Skeletal muscle tissue (tissue), 4 donors: ENCODE results near the gene JAG2. TPM values are rescaled to one million over a fixed set of nuclear protein-coding genes. Genes with fewer than 3 reads are reported as not detected.

ENCODE experiments used
- H3K27ac ChIP-seq: one replicate; pipeline ENCODE4 v1.7.0; 2013; ENCODE audit warnings: mild to moderate bottlenecking, low read depth, low read length, inconsistent platforms
- H3K27me3 ChIP-seq, 3 donors: one replicate each; pipeline ENCODE4 v1.7.0; 2013; ENCODE audit warnings: low read length in 3 of 3; ENCODE audit not compliant: control insufficient read depth in 3 of 3, insufficient read depth in 3 of 3
- H3K36me3 ChIP-seq, 3 donors: one replicate each; pipeline ENCODE4 v1.7.0; 2013; ENCODE audit warnings: low read length in 3 of 3; ENCODE audit not compliant: control insufficient read depth in 3 of 3, insufficient read depth in 3 of 3
- H3K4me1 ChIP-seq, 3 donors: one replicate each; pipeline ENCODE4 v1.7.0; 2013; ENCODE audit warnings: low read length in 3 of 3, mild to moderate bottlenecking in 3 of 3; ENCODE audit not compliant: control insufficient read depth in 3 of 3, insufficient read depth in 3 of 3
- H3K4me3 ChIP-seq, 3 donors: one replicate each; pipeline ENCODE4 v1.7.0; 2013; ENCODE audit warnings: low read length in 3 of 3
- H3K9ac ChIP-seq, 3 donors: one replicate each; pipeline ENCODE4 v1.7.0; 2013; ENCODE audit warnings: low read length in 3 of 3, mild to moderate bottlenecking in 3 of 3, moderate library complexity in 2 of 3, low read depth in 1 of 3
- H3K9me3 ChIP-seq, 3 donors: one replicate each; pipeline ENCODE4 v1.7.0; 2013; ENCODE audit warnings: low read length in 3 of 3; ENCODE audit not compliant: control insufficient read depth in 3 of 3
- total RNA-seq: library from RNA; depleted of rRNA; stranded (reverse); fragments of >200 nt; gene quantifications from one replicate; pipeline ENCODE4 v1.2.3, GENCODE V29; 2014
- donor health status: Osteomylitis.

Gene JAG2
- total RNA-seq, 1 donor from 2014 or later, result 33.9 TPM

- Histone ChIP-seq H3K9ac (no peak overlapping the region), H3K4me3 (no peak overlapping the region), H3K9me3 (no peaks in the 10 kb centered on the region), H3K4me1 (peaks cover 14 to 17% (median 17%) of the 10 kb centered on the region in 3 donors), H3K27ac (no peak overlapping the region), H3K27me3 (no peaks in the 10 kb centered on the region), H3K36me3 (peaks cover 19 to 47% (median 36%) of the 10 kb centered on the region in 3 donors)
These were observed 20.6 kb downstream of the JAG2 start for GRCh38 chr14:105147671-105148603.

- H3K36me3 ChIP-seq, result peaks cover 19 to 49% (median 38%) of the 10 kb centered on the region in 3 donors
- no peak overlapping the region for H3K27ac ChIP-seq
- no peaks in the 10 kb centered on the region for H3K9me3 ChIP-seq
- no peaks in the 10 kb centered on the region for H3K27me3 ChIP-seq
- no peak overlapping the region for H3K4me3 ChIP-seq
- no peak overlapping the region for H3K9ac ChIP-seq
- peaks cover 6 to 9% (median 9%) of the 10 kb centered on the region in 3 donors for H3K4me1 ChIP-seq
These were observed 21.5 kb downstream of the JAG2 start for GRCh38 chr14:105146976-105147635.

- Histone ChIP-seq H3K27me3 (no peaks in the 10 kb centered on the region), H3K9me3 (no peaks in the 10 kb centered on the region), H3K4me1 (peaks cover 0 to 2% (median 1%) of the 10 kb centered on the region in 3 donors), H3K4me3 (no peak overlapping the region), H3K9ac (no peak overlapping the region), H3K27ac (no peak overlapping the region), H3K36me3 (peaks cover 22 to 57% (median 42%) of the 10 kb centered on the region in 3 donors)
These were observed 22.2 kb downstream of the JAG2 start for GRCh38 chr14:105146181-105146975.

GRCh38 chr14:105145381-105146180 lies 23.0 kb downstream of the JAG2 start:
- Histone ChIP-seq H3K9me3 (no peaks in the 10 kb centered on the region), H3K4me1 (no peaks in the 10 kb centered on the region), H3K36me3 (peaks cover 30 to 60% (median 47%) of the 10 kb centered on the region in 3 donors), H3K4me3 (no peak overlapping the region), H3K9ac (no peak overlapping the region), H3K27me3 (no peaks in the 10 kb centered on the region), H3K27ac (no peak overlapping the region)

- H3K9me3 ChIP-seq, result peaks cover 1 to 5% (median 3%) of the 10 kb centered on the region in 3 donors
- no peaks in the 10 kb centered on the region for H3K4me1 ChIP-seq
- H3K4me3 ChIP-seq, result no peak overlapping the region
- no peaks in the 10 kb centered on the region for H3K27me3 ChIP-seq
- peaks cover 36 to 60% (median 49%) of the 10 kb centered on the region in 3 donors for H3K36me3 ChIP-seq
- H3K27ac ChIP-seq, result no peak overlapping the region
- no peak overlapping the region for H3K9ac ChIP-seq
These were observed 23.8 kb downstream of the JAG2 start for GRCh38 chr14:105144666-105145380.

GRCh38 chr14:105144026-105144665 lies 24.4 kb downstream of the JAG2 start:
- Histone ChIP-seq H3K9ac (no peak overlapping the region), H3K36me3 (peaks cover 36 to 60% (median 50%) of the 10 kb centered on the region in 3 donors), H3K4me1 (no peaks in the 10 kb centered on the region), H3K9me3 (peaks cover 1 to 5% (median 3%) of the 10 kb centered on the region in 3 donors), H3K4me3 (no peak overlapping the region), H3K27me3 (no peaks in the 10 kb centered on the region), H3K27ac (no peak overlapping the region)

- no peak overlapping the region for H3K4me3 ChIP-seq
- no peak overlapping the region for H3K27ac ChIP-seq
- H3K27me3 ChIP-seq, result no peaks in the 10 kb centered on the region
- H3K4me1 ChIP-seq, result no peaks in the 10 kb centered on the region
- peaks cover 36 to 58% (median 50%) of the 10 kb centered on the region in 3 donors for H3K36me3 ChIP-seq
- no peak overlapping the region for H3K9ac ChIP-seq
- peaks cover 1 to 5% (median 3%) of the 10 kb centered on the region in 3 donors for H3K9me3 ChIP-seq
These were observed 25.0 kb downstream of the JAG2 start for GRCh38 chr14:105143451-105144025.

- Histone ChIP-seq H3K4me1 (no peaks in the 10 kb centered on the region), H3K9ac (no peak overlapping the region), H3K9me3 (peaks cover 1 to 5% (median 3%) of the 10 kb centered on the region in 3 donors), H3K27ac (no peak overlapping the region), H3K27me3 (no peaks in the 10 kb centered on the region), H3K36me3 (peaks cover 36 to 53% (median 46%) of the 10 kb centered on the region in 3 donors), H3K4me3 (no peak overlapping the region)
These were observed 25.7 kb downstream of the JAG2 start for GRCh38 chr14:105142651-105143450.
